ENCODE results near the gene PI4KA.

The PI4KA gene

DNA sequence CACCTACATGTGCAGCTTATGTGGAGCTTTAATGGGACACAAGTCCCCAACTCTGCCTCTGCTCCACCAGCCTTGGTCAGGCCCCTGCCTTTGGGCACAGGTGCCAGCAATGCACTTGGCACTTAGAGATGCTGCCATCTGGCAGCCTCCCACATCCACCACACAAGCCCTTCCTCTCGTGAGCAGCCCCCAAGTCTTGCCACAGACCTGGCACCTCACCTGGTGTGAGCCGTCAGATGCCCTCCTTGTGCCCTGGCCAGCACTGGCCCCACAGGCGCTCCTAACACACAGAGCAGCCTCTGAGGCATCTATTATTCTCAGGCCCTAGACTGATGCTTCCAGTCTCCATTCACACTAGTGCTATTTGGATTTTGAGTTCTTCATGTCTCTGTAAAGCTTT is 109.2 kb downstream of the PI4KA start:
- H3K4me3 ChIP-seq (IDR thresholded peaks at IDR 0.05; ENCODE audit: insufficient read depth, low read depth, low read length): no peak overlapping the region
- no peaks in the 10 kb centered on the region for H3K36me3 ChIP-seq (ENCODE audit: insufficient read depth)
- H3K9ac ChIP-seq: peak overlapping the region; percentile 23; the same call in 1 of the 2 replicates
- H3K4me1 ChIP-seq (ENCODE audit: low read depth, poor library complexity, severe bottlenecking): peaks cover 77% of the 10 kb centered on the region
- no peaks in the 10 kb centered on the region for H3K79me2 ChIP-seq (ENCODE audit: insufficient read depth, low read depth)
- H4K20me1 ChIP-seq (ENCODE audit: insufficient read depth): no peaks in the 10 kb centered on the region
- peak overlapping the region; percentile 70 for H3K4me2 ChIP-seq
- H2AFZ ChIP-seq (ENCODE audit: low read depth): no peak overlapping the region
- peak overlapping the region; percentile 53 for H3K27ac ChIP-seq
- no peaks in the 10 kb centered on the region for H3K27me3 ChIP-seq (ENCODE audit: insufficient read depth, low read depth)
- TF ChIP-seq, protein P1, sequence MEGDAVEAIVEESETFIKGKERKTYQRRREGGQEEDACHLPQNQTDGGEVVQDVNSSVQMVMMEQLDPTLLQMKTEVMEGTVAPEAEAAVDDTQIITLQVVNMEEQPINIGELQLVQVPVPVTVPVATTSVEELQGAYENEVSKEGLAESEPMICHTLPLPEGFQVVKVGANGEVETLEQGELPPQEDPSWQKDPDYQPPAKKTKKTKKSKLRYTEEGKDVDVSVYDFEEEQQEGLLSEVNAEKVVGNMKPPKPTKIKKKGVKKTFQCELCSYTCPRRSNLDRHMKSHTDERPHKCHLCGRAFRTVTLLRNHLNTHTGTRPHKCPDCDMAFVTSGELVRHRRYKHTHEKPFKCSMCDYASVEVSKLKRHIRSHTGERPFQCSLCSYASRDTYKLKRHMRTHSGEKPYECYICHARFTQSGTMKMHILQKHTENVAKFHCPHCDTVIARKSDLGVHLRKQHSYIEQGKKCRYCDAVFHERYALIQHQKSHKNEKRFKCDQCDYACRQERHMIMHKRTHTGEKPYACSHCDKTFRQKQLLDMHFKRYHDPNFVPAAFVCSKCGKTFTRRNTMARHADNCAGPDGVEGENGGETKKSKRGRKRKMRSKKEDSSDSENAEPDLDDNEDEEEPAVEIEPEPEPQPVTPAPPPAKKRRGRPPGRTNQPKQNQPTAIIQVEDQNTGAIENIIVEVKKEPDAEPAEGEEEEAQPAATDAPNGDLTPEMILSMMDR (conservative IDR thresholded peaks at IDR 0.05; ENCODE audit: low read depth, low read length): no peak

DNA sequence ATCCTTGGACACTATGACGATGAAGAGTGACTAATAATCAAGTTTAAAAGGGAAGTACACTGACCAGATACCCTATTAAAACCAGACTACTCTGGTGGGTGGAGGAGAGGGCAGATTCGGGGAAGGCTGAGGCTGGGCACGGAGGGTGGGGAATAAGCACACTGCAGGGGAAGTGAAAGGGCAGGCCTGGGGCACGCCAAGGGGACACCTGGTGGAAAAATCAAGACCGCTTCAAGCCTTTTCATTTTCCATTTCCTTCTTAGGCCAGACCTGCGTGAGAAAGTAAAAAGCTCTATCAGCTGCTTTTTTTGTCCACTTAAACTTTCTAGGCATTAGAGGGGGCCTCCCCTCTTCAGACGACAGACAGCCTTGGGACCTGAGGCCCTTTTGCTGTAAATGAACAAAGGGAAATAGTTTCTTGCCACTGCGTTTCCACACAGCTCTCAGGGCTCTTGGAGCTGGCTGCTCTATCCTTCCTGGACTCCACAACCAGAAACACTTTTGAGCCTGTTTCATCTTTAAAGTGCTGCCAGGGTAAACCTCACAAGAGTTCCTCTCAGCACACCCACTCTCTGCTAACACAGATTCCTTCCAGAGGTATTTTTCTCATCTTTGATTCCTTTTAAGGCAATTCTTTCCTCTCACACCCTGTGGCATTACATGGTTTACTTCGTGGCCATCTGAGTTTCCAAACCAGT is 109.7 kb downstream of the PI4KA start:
- TF ChIP-seq, protein P1 (conservative IDR thresholded peaks at IDR 0.05; ENCODE audit: low read depth, low read length): no peak
- H3K4me1 ChIP-seq (ENCODE audit: low read depth, poor library complexity, severe bottlenecking): peaks cover 83% of the 10 kb centered on the region
- peak overlapping the region; percentile 53 for H3K27ac ChIP-seq
- H2AFZ ChIP-seq (ENCODE audit: low read depth): no peak overlapping the region
- H3K4me2 ChIP-seq: peak overlapping the region; percentile 70
- peak overlapping the region; percentile 23; the same call in 1 of the 2 replicates for H3K9ac ChIP-seq
- no peak overlapping the region for H3K4me3 ChIP-seq (IDR thresholded peaks at IDR 0.05; ENCODE audit: insufficient read depth, low read depth, low read length)
- no peaks in the 10 kb centered on the region for H3K27me3 ChIP-seq (ENCODE audit: insufficient read depth, low read depth)
- H3K79me2 ChIP-seq (ENCODE audit: insufficient read depth, low read depth): no peaks in the 10 kb centered on the region
- H3K36me3 ChIP-seq (ENCODE audit: insufficient read depth): no peaks in the 10 kb centered on the region
- H4K20me1 ChIP-seq (ENCODE audit: insufficient read depth): no peaks in the 10 kb centered on the region

DNA sequence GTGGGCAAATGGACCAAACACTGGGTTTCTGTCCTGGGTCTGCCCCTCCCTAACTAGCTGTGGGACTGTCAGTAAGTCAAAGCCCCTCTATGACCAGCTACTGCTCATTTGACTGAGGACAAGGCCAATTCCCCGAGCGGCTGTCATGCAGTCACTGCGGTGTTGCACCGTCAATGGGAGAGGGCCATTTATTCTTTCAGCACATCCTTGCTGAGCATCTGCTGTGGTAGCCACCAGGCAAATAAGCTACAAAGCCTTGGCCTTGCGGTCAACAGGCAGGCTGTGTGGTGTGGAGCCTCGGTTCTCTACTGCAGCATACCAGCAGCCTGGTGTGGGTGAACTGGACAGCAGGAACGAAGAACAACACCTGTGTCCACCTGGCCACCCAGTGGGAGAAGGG is 110.5 kb downstream of the PI4KA start:
- H4K20me1 ChIP-seq (ENCODE audit: insufficient read depth): no peaks in the 10 kb centered on the region
- no peak overlapping the region; the same call in 1 of the 2 replicates for H3K27ac ChIP-seq
- TF ChIP-seq, protein P1 (conservative IDR thresholded peaks at IDR 0.05; ENCODE audit: low read depth, low read length): no peak
- H2AFZ ChIP-seq (ENCODE audit: low read depth): no peak overlapping the region
- no peaks in the 10 kb centered on the region for H3K27me3 ChIP-seq (ENCODE audit: insufficient read depth, low read depth)
- H3K79me2 ChIP-seq (ENCODE audit: insufficient read depth, low read depth): no peaks in the 10 kb centered on the region
- H3K4me2 ChIP-seq: peak overlapping the region; percentile 70
- H3K9ac ChIP-seq: no peak overlapping the region
- peaks cover 91% of the 10 kb centered on the region for H3K4me1 ChIP-seq (ENCODE audit: low read depth, poor library complexity, severe bottlenecking)
- no peaks in the 10 kb centered on the region for H3K36me3 ChIP-seq (ENCODE audit: insufficient read depth)
- no peak overlapping the region for H3K4me3 ChIP-seq (IDR thresholded peaks at IDR 0.05; ENCODE audit: insufficient read depth, low read depth, low read length)

DNA sequence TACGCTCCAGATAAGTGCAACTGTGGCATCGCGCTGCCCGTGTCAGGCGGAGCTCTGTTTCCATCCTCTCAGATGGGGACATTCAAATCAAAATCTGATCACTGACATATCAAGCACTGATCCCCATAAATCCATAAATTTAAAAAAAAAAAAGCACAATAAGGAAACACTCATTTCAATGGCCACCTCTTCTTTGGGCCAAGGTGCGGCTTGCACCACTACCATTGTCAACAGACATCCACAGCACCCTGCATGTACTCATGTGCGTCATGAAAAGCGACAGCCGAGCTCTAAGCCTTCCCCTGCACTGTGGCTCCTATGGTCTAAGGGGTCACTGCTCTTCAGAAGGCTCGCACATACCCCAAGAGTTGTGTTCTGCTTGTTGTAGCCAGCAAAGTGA is 111.4 kb downstream of the PI4KA start:
- H3K4me1 ChIP-seq (ENCODE audit: low read depth, poor library complexity, severe bottlenecking): peaks cover 92% of the 10 kb centered on the region
- no peaks in the 10 kb centered on the region for H3K36me3 ChIP-seq (ENCODE audit: insufficient read depth)
- H2AFZ ChIP-seq (ENCODE audit: low read depth): no peak overlapping the region
- no peak overlapping the region for H3K9ac ChIP-seq
- TF ChIP-seq, protein P1 (conservative IDR thresholded peaks at IDR 0.05; ENCODE audit: low read depth, low read length): no peak
- H4K20me1 ChIP-seq (ENCODE audit: insufficient read depth): no peaks in the 10 kb centered on the region
- no peak overlapping the region for H3K27ac ChIP-seq
- H3K79me2 ChIP-seq (ENCODE audit: insufficient read depth, low read depth): no peaks in the 10 kb centered on the region
- no peak overlapping the region for H3K4me2 ChIP-seq
- no peaks in the 10 kb centered on the region for H3K27me3 ChIP-seq (ENCODE audit: insufficient read depth, low read depth)
- no peak overlapping the region for H3K4me3 ChIP-seq (IDR thresholded peaks at IDR 0.05; ENCODE audit: insufficient read depth, low read depth, low read length)

Data from KMS-11 (cell line).